Uterus (tissue), 4 donors: Measurements from ENCODE around the gene VDAC1. TPM values are rescaled to one million over a fixed set of nuclear protein-coding genes. Genes with fewer than 3 reads are reported as not detected.
A peak's percentile ranks its signal among the peaks of the same experiment; 100 is the strongest.

Source experiments
- DNase-seq, 2 donors: peaks; one replicate each; pipeline ENCODE4 v3.0.0-alpha.2; 2019 to 2020
- H3K27ac ChIP-seq, 2 donors: fragments of 200-600 bp; sonication (generic); 1 replicate in 1 of 2; 2 replicates in 1 of 2; pipeline ENCODE4 v1.5.1; 2016 to 2018
- H3K27me3 ChIP-seq, 2 donors: fragments of 200-600 bp; sonication (generic); one replicate each; pipeline ENCODE4 v1.5.1; 2018 to 2019; ENCODE audit warnings: control low read depth in 1 of 2
- H3K36me3 ChIP-seq, 2 donors: fragments of 200-600 bp; sonication (generic); one replicate each; pipeline ENCODE4 v1.5.1; 2019; ENCODE audit warnings: control low read depth in 1 of 2
- H3K4me1 ChIP-seq, 2 donors: fragments of 200-600 bp; sonication (generic); one replicate each; pipeline ENCODE4 v1.5.1; 2018 to 2019; ENCODE audit warnings: control low read depth in 1 of 2
- H3K4me3 ChIP-seq, 2 donors: fragments of 200-600 bp; sonication (generic); 1 replicate in 1 of 2; 2 replicates in 1 of 2; pipeline ENCODE4 v1.5.1; 2018 to 2019; ENCODE audit warnings: mild to moderate bottlenecking in 1 of 2
- H3K9me3 ChIP-seq, 2 donors: fragments of 200-600 bp; sonication (generic); one replicate each; pipeline ENCODE4 v1.5.1; 2019; ENCODE audit warnings: control low read depth in 1 of 2
- CTCF ChIP-seq, 4 experiments: fragments of 200-600 bp in 2 of 4; fragments of 450-650 bp in 2 of 4; sonication (generic) in 2 of 4; IDR thresholded peaks; one replicate each; pipeline ENCODE4 v1.5.1; 2016 to 2019; ENCODE audit warnings: antibody characterized with exemption in 4 of 4, mild to moderate bottlenecking in 2 of 4, moderate library complexity in 1 of 4
- POLR2A ChIP-seq, 2 donors: fragments of 450-650 bp; IDR thresholded peaks; one replicate each; pipeline ENCODE4 v1.6.1; 2016; ENCODE audit warnings: antibody characterized with exemption in 2 of 2, mild to moderate bottlenecking in 1 of 2, moderate library complexity in 1 of 2
- intact Hi-C: fragments of 100-400 bp; cut with DNase I; formaldehyde crosslinking; loops from one replicate; pipeline ENCODE4 v1.15.1; 2023; ENCODE audit warnings: low total_unique reads
- total RNA-seq, 4 donors: library from RNA; depleted of rRNA in 3 of 4; stranded (reverse); fragments of >200 nt in 3 of 4; gene quantifications; one replicate each; pipeline versions ENCODE4 v1.1.0 to v1.2.4, GENCODE V29; 2014 to 2023
- donor health status: DM: yes; HTN: yes; CAD: no.

Gene VDAC1
- total RNA-seq, 4 donors from 2014 or later, result 19.4 to 112 (median 79.8) TPM

- H3K4me1 ChIP-seq, result no peaks in the 10 kb centered on the region
- H3K9me3 ChIP-seq, result no peaks in the 10 kb centered on the region
- H3K36me3 ChIP-seq, result no peaks in the 10 kb centered on the region
- H3K4me3 ChIP-seq, result no peak overlapping the region
- no peak overlapping the region for H3K27ac ChIP-seq
- no peak for DNase-seq
- no peak for TF ChIP-seq POLR2A (IDR thresholded peaks at IDR 0.05)
- no peak for TF ChIP-seq CTCF (IDR thresholded peaks at IDR 0.05)
- H3K27me3 ChIP-seq, result no peaks in the 10 kb centered on the region
- intact Hi-C loops, result no loop called here
These were observed 30.6 kb downstream of the VDAC1 start for GRCh38 chr5:133974142-133974541.

- no peaks in the 10 kb centered on the region for H3K27me3 ChIP-seq
- no peak for TF ChIP-seq POLR2A (IDR thresholded peaks at IDR 0.05)
- no peak for TF ChIP-seq CTCF (IDR thresholded peaks at IDR 0.05)
- no peak overlapping the region for H3K27ac ChIP-seq
- H3K36me3 ChIP-seq, result no peaks in the 10 kb centered on the region
- no peaks in the 10 kb centered on the region for H3K9me3 ChIP-seq
- no peak overlapping the region for H3K4me3 ChIP-seq
- DNase-seq, result no peak
- intact Hi-C loops, result no loop called here
- H3K4me1 ChIP-seq, result no peaks in the 10 kb centered on the region
These were observed 34.4 kb downstream of the VDAC1 start for GRCh38 chr5:133970325-133970909.

GRCh38 chr5:133969654-133970324, 35.0 kb downstream of the VDAC1 start:
- H3K27ac ChIP-seq, result no peak overlapping the region
- TF ChIP-seq CTCF (IDR thresholded peaks at IDR 0.05) (no peak), POLR2A (IDR thresholded peaks at IDR 0.05) (no peak)
- no peak for DNase-seq
- no peaks in the 10 kb centered on the region for H3K36me3 ChIP-seq
- no peaks in the 10 kb centered on the region for H3K27me3 ChIP-seq
- intact Hi-C loops, result no loop called here
- H3K4me1 ChIP-seq, result no peaks in the 10 kb centered on the region
- H3K4me3 ChIP-seq, result no peak overlapping the region
- H3K9me3 ChIP-seq, result no peaks in the 10 kb centered on the region

- TF ChIP-seq POLR2A (IDR thresholded peaks at IDR 0.05), result peak; percentile 72 to 79
- TF ChIP-seq CTCF (IDR thresholded peaks at IDR 0.05), result peak in 2 of 4 experiments; percentile 9 to 42
- intact Hi-C loops, result no loop called here
- Histone ChIP-seq H3K27ac (peak within 1 kb of the TSS; percentile 80 to 97), H3K4me3 (peak within 1 kb of the TSS; percentile 73 to 91), H3K36me3 (no peaks in the 10 kb centered on the region), H3K27me3 (no peaks in the 10 kb centered on the region), H3K4me1 (no peaks in the 10 kb centered on the region), H3K9me3 (no peaks in the 10 kb centered on the region)
- peak; percentile 93 to 95 for DNase-seq
These were observed 36.4 kb downstream of the VDAC1 start, which contains the start of gene C5orf15 for GRCh38 chr5:133968204-133968980. C5orf15 (minus strand) TSS chr5:133968625; CDS start chr5:133968584, 41 bp downstream.
